ENCODE results near the gene TRPV3.
"Not testable (repeated sequence)": the region's sequence is repeated elsewhere in the genome, so short reads cannot be mapped to it uniquely, and the experiment has no call there.

TRPV3 gene

GRCh38 chr17:3514873-3515272, 42.7 kb downstream of the TRPV3 start:
- DNase-seq: no peak

- DNase-seq: not testable (repeated sequence)
Measured at GRCh38 chr17:3514167-3514566, 43.4 kb downstream of the TRPV3 start.

GRCh38 chr17:3513305-3514035, 44.1 kb downstream of the TRPV3 start:
- no peak for DNase-seq

- peak; percentile 89 for DNase-seq
Measured at GRCh38 chr17:3512505-3513171, 45.0 kb downstream of the TRPV3 start.

- DNase-seq: peak; percentile 40
Measured at GRCh38 chr17:3511852-3512504, 45.6 kb downstream of the TRPV3 start.

GRCh38 chr17:3510090-3510489, 47.5 kb downstream of the TRPV3 start:
- no peak for DNase-seq

GRCh38 chr17:3507869-3508268, 49.7 kb downstream of the TRPV3 start:
- no peak for DNase-seq

- no peak for DNase-seq
Measured at GRCh38 chr17:3507071-3507470, 50.5 kb downstream of the TRPV3 start.

GRCh38 chr17:3506054-3506453, 51.6 kb downstream of the TRPV3 start:
- DNase-seq: no peak

- no peak for DNase-seq
Measured at GRCh38 chr17:3505008-3505407, 52.6 kb downstream of the TRPV3 start.

GRCh38 chr17:3503285-3503684, 54.3 kb downstream of the TRPV3 start:
- DNase-seq: no peak

- no peak for DNase-seq
Measured at GRCh38 chr17:3502466-3502865, 55.1 kb downstream of the TRPV3 start.

- DNase-seq: no peak
Measured at GRCh38 chr17:3501344-3501743, 56.3 kb downstream of the TRPV3 start.

- DNase-seq: no peak
Measured at GRCh38 chr17:3497101-3497500, 60.5 kb downstream of the TRPV3 start.

GRCh38 chr17:3485481-3486068, 72.0 kb downstream of the TRPV3 start:
- DNase-seq: no peak

- no peak for DNase-seq
Measured at GRCh38 chr17:3482852-3483251, 74.8 kb downstream of the TRPV3 start.

GRCh38 chr17:3479988-3480387, 77.6 kb downstream of the TRPV3 start:
- DNase-seq: no peak

GRCh38 chr17:3475812-3476610, 81.6 kb downstream of the TRPV3 start, which contains the start of gene ASPA:
Gene ASPA, plus strand, starts transcription at chr17:3475997. Its CDS starts 163 bp downstream, at chr17:3476160.
- DNase-seq: no peak

- no peak for DNase-seq
Measured at GRCh38 chr17:3475251-3475685, 82.3 kb downstream of the TRPV3 start.

GRCh38 chr17:3474212-3474611, 83.4 kb downstream of the TRPV3 start:
- no peak for DNase-seq

- no peak for DNase-seq
Measured at GRCh38 chr17:3472137-3472536, 85.5 kb downstream of the TRPV3 start.

GRCh38 chr17:3471599-3471998, 86.0 kb downstream of the TRPV3 start, which contains the start of gene SPATA22:
Gene SPATA22, minus strand, starts transcription at chr17:3471819. Its CDS starts 2,494 bp downstream, at chr17:3469325.
- DNase-seq: no peak

Data from left hindlimb (tissue), 1 donor.